ENCODE results near the gene SLN.

GRCh38 chr11:107695446-107695845 is 16.4 kb downstream of the SLN start:
- TF ChIP-seq E2F4 (IDR thresholded peaks at IDR 0.05; ENCODE audit: low read depth, low read length) (no peak), ATF3 (IDR thresholded peaks at IDR 0.05; ENCODE audit: borderline replicate concordance, extremely low read depth, low read depth, low read length) (no peak), LARP7 (IDR thresholded peaks at IDR 0.05) (no peak), CTCF (IDR thresholded peaks at IDR 0.05 in 2 of 3, conservative IDR thresholded peaks at IDR 0.05 in 1 of 3; ENCODE audit: control insufficient read depth in 2 of 3, extremely low read depth in 1 of 3, insufficient read depth in 1 of 3, low read depth in 3 of 3, low read length in 3 of 3) (no peak), POLR2A (IDR thresholded peaks at IDR 0.05; ENCODE audit: low read depth, low read length) (no peak), ATF7 (IDR thresholded peaks at IDR 0.05; ENCODE audit: low read depth) (no peak), ZNF274 (IDR thresholded peaks at IDR 0.05; ENCODE audit: insufficient read depth, insufficient read length) (no peak)

Measured in GM12878 (cell line).